ENCODE measurements around the gene HTR3D.

The HTR3D gene

GRCh38 chr3:184085389-184085852 is 53.9 kb downstream of the HTR3D start:
- H3K27ac ChIP-seq (ENCODE audit: low read depth, low read length) = no peak overlapping the region
- H3K9me3 ChIP-seq (ENCODE audit: control insufficient read depth in 5 of 5, low read length in 5 of 5) = peaks cover 0 to 6% (median 0%) of the 10 kb centered on the region in 5 donors
- no peaks in the 10 kb centered on the region for H3K27me3 ChIP-seq (ENCODE audit: control insufficient read depth in 5 of 5, insufficient read depth in 4 of 5, low read length in 5 of 5)
- no peaks in the 10 kb centered on the region for H3K4me1 ChIP-seq (ENCODE audit: control insufficient read depth in 5 of 5, insufficient read depth in 5 of 5, low read length in 5 of 5)
- no peak overlapping the region for H3K9ac ChIP-seq (ENCODE audit: low read length in 5 of 5)
- no peaks in the 10 kb centered on the region for H3K36me3 ChIP-seq (ENCODE audit: control insufficient read depth in 5 of 5, insufficient read depth in 5 of 5, low read length in 5 of 5)
- no peak overlapping the region for H3K4me3 ChIP-seq (ENCODE audit: low read depth in 1 of 5, low read length in 5 of 5)
